ENCODE results near the gene SORCS2. TPM values are rescaled to one million over a fixed set of nuclear protein-coding genes. Genes with fewer than 3 reads are reported as not detected.

Gene SORCS2
- total and polyA plus RNA-seq, 2 of the 8 experiments (the other 6 are each of a cell fraction or from before 2014, with no cell fraction given): 0.36 to 1.8 TPM

GRCh38 chr4:7573576-7574091 is 381.3 kb downstream of the SORCS2 start:
- CTCF ChIA-PET (ENCODE audit: partially characterized antibody): interaction anchor here (1.0 kb wide), 1 partner anchor 18 kb away, joined by 3 read pairs; no protein-coding TSS in a partner anchor
- 80% methylated on average over 9 of the region's 9 CpGs; no CpG with 5 or more reads in 1 of the 2 experiments for WGBS, 2 experiments (ENCODE audit: extremely low coverage in 1 of 2, insufficient coverage in 1 of 2, insufficient read length in 1 of 2, insufficient replicate concordance in 2 of 2, low coverage in 1 of 2, low lambda C conversion rate in 2 of 2, missing lambda C conversion rate in 1 of 2)
- no peak overlapping the region for H2AFZ ChIP-seq (ENCODE audit: low read length)
- TF ChIP-seq EZH2 (IDR thresholded peaks at IDR 0.05; ENCODE audit: low read depth, low read length, severe bottlenecking) (no peak), NRF1 (IDR thresholded peaks at IDR 0.05; ENCODE audit: low read depth, low read length) (no peak), JUND (IDR thresholded peaks at IDR 0.05; ENCODE audit: low read length) (no peak), TAF7 (optimal IDR thresholded peaks at IDR 0.05; ENCODE audit: borderline replicate concordance, low read depth, low read length) (no peak), EP300 (IDR thresholded peaks at IDR 0.05; ENCODE audit: borderline replicate concordance in 1 of 2, low read depth in 2 of 2, low read length in 2 of 2) (no peak), CREB1 (IDR thresholded peaks at IDR 0.05) (no peak), SIRT6 (IDR thresholded peaks at IDR 0.05; ENCODE audit: low read length) (no peak)

More at GRCh38 chr4:7573576-7574091, 381.3 kb downstream of the SORCS2 start:
- no peaks in the 10 kb centered on the region for H3K27me3 ChIP-seq (replicated peaks in 1 of 4; ENCODE audit: control insufficient read depth in 3 of 4, extremely low read depth in 1 of 4, insufficient read depth in 3 of 4, low read length in 3 of 4)
- POLR2A ChIA-PET (ENCODE audit: partially characterized antibody): no interaction called here
- H3K9me3 ChIP-seq (ENCODE audit: insufficient read depth in 2 of 2, low read depth in 1 of 2, low read length in 1 of 2): peaks cover 24 to 26% of the 10 kb centered on the region in 2 experiments
- H3K79me1 ChIP-seq (ENCODE audit: low read depth, low read length): no peaks in the 10 kb centered on the region
- H4K91ac ChIP-seq (replicated peaks; ENCODE audit: insufficient read length, low read length): no peak overlapping the region
- no peak overlapping the region for H3K9ac ChIP-seq (replicated peaks in 1 of 4; ENCODE audit: extremely low read depth in 1 of 4, low read depth in 3 of 4, low read length in 3 of 4)
- no peak overlapping the region for H3K14ac ChIP-seq (ENCODE audit: insufficient read length)
- H3K4ac ChIP-seq (replicated peaks; ENCODE audit: insufficient read length, low read depth, low read length): no peak overlapping the region
- no peak overlapping the region for H2BK20ac ChIP-seq (ENCODE audit: low read length)
- no peaks in the 10 kb centered on the region for H3K36me3 ChIP-seq (ENCODE audit: control insufficient read depth in 2 of 4, insufficient read depth in 4 of 4, low read length in 3 of 4)
- no peak overlapping the region for H3K4me2 ChIP-seq (ENCODE audit: insufficient read depth in 1 of 2, low read depth in 2 of 2, low read length in 2 of 2)
- no peak overlapping the region for H3K18ac ChIP-seq (ENCODE audit: extremely low read depth, low read length)
- H3K23me2 ChIP-seq (ENCODE audit: low read depth, low read length): no peaks in the 10 kb centered on the region
- H2BK5ac ChIP-seq (ENCODE audit: low read depth, low read length): no peak overlapping the region
- H3K23ac ChIP-seq (ENCODE audit: insufficient read length): no peak overlapping the region
- H3K56ac ChIP-seq (replicated peaks; ENCODE audit: insufficient read length, low read depth, low read length): no peak overlapping the region
- H3K4me3 ChIP-seq (ENCODE audit: extremely low read depth in 1 of 4, insufficient read depth in 2 of 4, low read depth in 3 of 4, low read length in 4 of 4): no peak overlapping the region
- FAIRE-seq: no peak
- no peak overlapping the region for H2AK5ac ChIP-seq (ENCODE audit: low read depth, low read length)
- no peak overlapping the region for H4K8ac ChIP-seq (ENCODE audit: extremely low read depth, insufficient read depth, low read length)
- no peak overlapping the region for H2BK15ac ChIP-seq (ENCODE audit: low read length)
- no peaks in the 10 kb centered on the region for H3K79me2 ChIP-seq (ENCODE audit: control insufficient read depth in 1 of 2, insufficient read depth in 2 of 2, low read length in 2 of 2)
- DNase-seq (ENCODE audit: low read depth in 1 of 2, low spot score in 2 of 2): no peak
- H4K5ac ChIP-seq (ENCODE audit: insufficient read length, low read depth, low read length): no peak overlapping the region
- no peak overlapping the region for H3K27ac ChIP-seq (ENCODE audit: low read depth, low read length)
- H2BK12ac ChIP-seq (ENCODE audit: low read depth, low read length): no peak overlapping the region
- no peak overlapping the region for H2BK120ac ChIP-seq (replicated peaks; ENCODE audit: low read depth, low read length)
- no peaks in the 10 kb centered on the region; a peak in 2 of 7 replicates for H3K4me1 ChIP-seq (replicated peaks in 1 of 4; ENCODE audit: control insufficient read depth in 3 of 4, insufficient read depth in 4 of 4, low read length in 3 of 4)
- H4K20me1 ChIP-seq (replicated peaks in 1 of 2; ENCODE audit: control insufficient read depth in 1 of 2, insufficient read depth in 2 of 2, low read length in 2 of 2): no peaks in the 10 kb centered on the region
